ENCODE measurements around the gene PSMB7.

Gene PSMB7

DNA sequence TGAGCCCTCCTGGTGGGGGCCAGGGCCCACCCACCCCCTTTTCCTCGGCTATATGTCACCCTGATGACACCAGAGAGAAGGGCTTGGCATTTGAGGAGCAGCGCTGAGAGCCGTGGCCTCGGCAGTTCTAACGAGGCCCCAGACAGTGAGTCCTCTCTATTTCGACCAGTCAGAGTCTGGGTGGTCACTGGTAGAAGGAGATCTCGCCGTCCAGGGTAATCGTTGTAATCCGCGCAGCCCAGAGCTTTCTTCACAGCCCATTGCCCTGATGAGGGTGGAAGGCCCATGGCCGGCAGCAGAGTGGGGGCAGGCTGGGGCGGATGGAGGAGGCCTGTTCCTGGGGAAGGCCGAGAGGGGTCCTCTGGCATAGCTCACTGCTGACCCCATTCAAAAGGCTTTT, 70.2 kb downstream of the PSMB7 start:
- DNase-seq (ENCODE audit: low spot score) = no peak

- no peak for DNase-seq (ENCODE audit: low spot score)
Measured at GRCh38 chr9:124344291-124345050, 70.8 kb downstream of the PSMB7 start.

GRCh38 chr9:124343533-124344290, 71.5 kb downstream of the PSMB7 start:
- DNase-seq (ENCODE audit: low spot score) = no peak

- peak; percentile 79 for DNase-seq (ENCODE audit: low spot score)
Measured at GRCh38 chr9:124342776-124343485, 72.3 kb downstream of the PSMB7 start.

DNA sequence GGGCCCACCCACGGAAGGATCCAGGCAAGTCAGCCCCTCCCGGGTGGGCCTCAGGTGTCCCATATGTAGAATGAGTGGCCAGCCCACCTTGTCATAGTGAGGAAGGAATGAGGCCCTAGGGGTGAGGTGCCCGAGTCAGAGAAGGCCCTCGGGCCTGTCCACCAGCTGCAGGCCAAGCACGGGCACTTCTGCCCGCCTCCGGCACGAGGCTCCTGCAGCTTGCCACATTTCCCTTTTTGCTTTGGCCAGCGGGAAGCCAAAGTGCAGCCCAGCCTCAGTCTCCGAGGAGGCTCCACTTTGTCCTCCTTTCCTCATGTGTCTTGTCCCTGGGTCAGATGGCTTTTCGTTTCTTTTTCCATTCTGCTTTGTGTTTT, 72.9 kb downstream of the PSMB7 start:
- no peak for DNase-seq (ENCODE audit: low spot score)

- DNase-seq (ENCODE audit: low spot score) = no peak
Measured at GRCh38 chr9:124341455-124342170, 73.6 kb downstream of the PSMB7 start.

DNA sequence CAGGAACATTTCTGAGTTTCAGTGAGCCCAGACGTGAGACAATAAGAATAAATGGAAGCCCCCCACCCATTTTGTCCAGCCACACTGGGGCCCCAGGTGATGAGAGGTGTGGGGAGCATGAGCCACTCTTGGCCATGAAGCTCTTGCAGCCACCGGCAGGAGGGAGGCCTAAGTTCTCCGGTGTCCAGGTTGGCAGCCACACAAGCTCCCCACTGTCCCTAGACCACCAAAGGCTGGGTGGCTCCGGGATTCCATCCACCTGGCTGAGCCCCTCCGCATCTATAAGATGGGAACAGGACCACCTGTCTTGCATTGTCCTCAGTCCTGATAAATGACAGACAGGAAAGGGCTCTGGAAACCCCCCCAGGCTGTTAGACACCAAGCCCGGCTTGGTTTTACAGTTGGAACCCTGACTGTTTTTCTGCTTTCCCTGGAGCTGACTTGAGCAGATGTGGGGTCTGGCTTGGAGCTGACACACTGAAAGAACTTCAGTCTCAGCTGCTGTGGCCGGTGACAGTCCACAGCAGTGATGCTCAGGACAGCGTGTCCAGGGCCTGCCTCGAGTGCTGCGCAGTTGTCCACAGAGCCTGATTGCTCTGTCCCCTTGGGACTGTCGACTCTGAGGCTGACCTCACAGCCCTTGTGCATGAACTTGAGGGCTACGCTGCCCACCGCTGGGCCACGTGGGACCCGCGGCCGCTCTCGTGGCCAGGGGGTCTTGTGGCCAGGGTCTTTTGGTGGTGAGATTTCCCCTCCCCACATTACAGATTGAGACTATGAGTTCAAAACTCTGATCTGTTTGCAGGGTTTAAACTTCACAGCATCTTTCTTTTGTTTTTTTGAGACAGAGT, 74.8 kb downstream of the PSMB7 start:
- DNase-seq (ENCODE audit: low spot score) = no peak

DNA sequence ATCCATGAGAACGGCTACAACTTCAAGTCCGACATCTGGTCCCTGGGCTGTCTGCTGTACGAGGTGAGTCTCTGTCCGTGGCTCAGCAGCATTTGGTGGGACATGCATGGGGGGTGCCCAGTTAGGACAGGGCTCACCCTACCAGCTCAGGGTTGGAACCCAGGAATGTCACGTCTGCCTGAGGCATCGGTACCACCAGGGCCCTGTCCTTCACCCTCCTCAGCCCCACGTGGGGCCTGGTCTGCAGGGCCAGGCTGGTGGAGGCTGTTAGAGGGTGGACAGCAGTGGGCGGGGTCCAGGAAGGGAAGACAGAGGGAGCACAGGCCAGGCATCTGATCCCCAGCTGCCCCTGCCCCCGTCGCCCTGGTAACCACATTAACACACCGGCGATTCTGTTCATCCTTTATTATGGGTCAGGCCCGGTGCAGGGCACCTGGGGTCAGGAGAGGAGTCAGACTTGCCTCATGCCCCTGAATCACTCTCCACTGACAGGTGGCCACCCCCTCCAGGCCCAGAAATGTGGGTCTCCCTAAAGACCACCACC, 75.6 kb downstream of the PSMB7 start:
- DNase-seq (ENCODE audit: low spot score) = peak; percentile 77

- DNase-seq (ENCODE audit: low spot score) = no peak
Measured at GRCh38 chr9:124337562-124337961, 77.7 kb downstream of the PSMB7 start.

- DNase-seq (ENCODE audit: low spot score) = no peak
Measured at GRCh38 chr9:124335320-124335707, 79.9 kb downstream of the PSMB7 start.

- DNase-seq (ENCODE audit: low spot score) = no peak
Measured at GRCh38 chr9:124334568-124335319, 80.5 kb downstream of the PSMB7 start.

GRCh38 chr9:124333203-124333579, 82.1 kb downstream of the PSMB7 start:
- DNase-seq (ENCODE audit: low spot score) = no peak

GRCh38 chr9:124332361-124333202, 82.7 kb downstream of the PSMB7 start:
- no peak for DNase-seq (ENCODE audit: low spot score)

DNA sequence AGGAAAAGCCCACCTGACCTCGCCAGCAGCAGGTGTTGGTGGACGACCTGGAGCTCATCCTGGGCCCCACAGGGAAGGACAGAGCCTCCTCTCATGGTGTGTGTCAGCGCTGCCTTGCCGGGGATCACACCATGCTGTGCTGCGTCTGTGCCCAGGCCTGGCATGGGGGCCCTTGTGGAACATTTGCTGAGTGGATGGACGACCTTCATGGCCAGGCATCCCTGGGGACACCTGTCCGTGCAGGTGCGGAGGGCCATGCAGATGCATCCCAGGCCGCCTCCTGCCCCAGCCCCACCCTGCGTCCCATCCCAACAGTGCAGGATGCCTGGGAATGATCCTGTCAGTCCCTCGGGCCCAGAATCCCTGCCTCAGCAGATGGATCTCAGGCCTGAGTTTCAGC, 83.7 kb downstream of the PSMB7 start:
- no peak for DNase-seq (ENCODE audit: low spot score)

GRCh38 chr9:124330011-124330697, 85.1 kb downstream of the PSMB7 start:
- no peak for DNase-seq (ENCODE audit: low spot score)

DNA sequence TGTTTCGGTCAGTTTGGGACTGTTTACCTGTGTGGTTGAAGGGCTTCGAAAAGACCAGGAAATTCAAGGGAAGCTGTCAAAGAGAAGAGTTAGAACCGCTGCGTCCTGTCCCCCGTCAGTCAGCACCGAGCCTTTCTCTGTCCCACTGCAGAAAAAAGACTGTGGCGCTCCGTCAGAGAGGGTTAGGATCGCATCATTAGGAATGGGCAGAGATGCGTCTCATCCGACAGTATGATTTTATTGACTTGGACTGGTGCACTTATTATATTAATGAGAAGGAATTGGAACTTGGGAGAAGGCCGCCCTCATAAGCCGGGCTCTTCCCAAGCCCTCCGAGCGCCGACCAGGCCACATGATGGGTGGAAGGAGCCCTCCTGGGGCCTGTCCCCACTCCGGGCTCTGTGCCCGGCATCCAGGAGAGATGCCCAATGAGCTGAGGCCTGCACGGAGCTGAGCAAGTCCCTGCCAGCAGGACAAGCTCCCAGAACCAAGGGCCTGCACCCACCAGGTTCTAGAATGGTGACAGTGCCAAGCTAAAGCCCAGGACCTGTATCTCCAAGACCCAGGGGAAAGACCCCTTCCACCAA, 85.9 kb downstream of the PSMB7 start:
- no peak for DNase-seq (ENCODE audit: low spot score)

- no peak for DNase-seq (ENCODE audit: low spot score)
Measured at GRCh38 chr9:124328285-124328684, 87.0 kb downstream of the PSMB7 start.

GRCh38 chr9:124327491-124327890, 87.8 kb downstream of the PSMB7 start:
- DNase-seq (ENCODE audit: low spot score) = no peak
